ENCODE measurements around the gene PALLD.

- TF ChIP-seq EGR1 (IDR thresholded peaks at IDR 0.05; ENCODE audit: low read depth) (no peak), POLR2AphosphoS5 (IDR thresholded peaks at IDR 0.05; ENCODE audit: low read depth, low read length) (no peak), SRF (IDR thresholded peaks at IDR 0.05; ENCODE audit: low read depth) (no peak), ZNF274 (IDR thresholded peaks at IDR 0.05; ENCODE audit: low read depth, low read length) (no peak), CTCF (IDR thresholded peaks at IDR 0.05 in 2 of 3, conservative IDR thresholded peaks at IDR 0.05 in 1 of 3; ENCODE audit: borderline replicate concordance in 1 of 3, insufficient read depth in 1 of 3, low read depth in 2 of 3, low read length in 2 of 3) (no peak), JUND (IDR thresholded peaks at IDR 0.05) (no peak), FOSL1 (IDR thresholded peaks at IDR 0.05; ENCODE audit: low read depth) (no peak), SP1 (IDR thresholded peaks at IDR 0.05; ENCODE audit: low read depth) (no peak)
Observed at GRCh38 chr4:168844353-168845049, 347.6 kb downstream of the PALLD start.
